Lower leg skin (tissue), 4 donors: ENCODE results near the gene GPRC5D. TPM values are rescaled to one million over a fixed set of nuclear protein-coding genes. Genes with fewer than 3 reads are reported as not detected.

Experiments used
- DNase-seq, 2 donors: peaks; one replicate each; pipeline ENCODE4 v3.0.0-alpha.2; 2019; ENCODE audit warnings: low spot score in 2 of 2
- H3K4me3 ChIP-seq: fragments of 200-600 bp; sonication (generic); 2 replicates; pipeline ENCODE4 v1.5.1; 2017; ENCODE audit warnings: mild to moderate bottlenecking, low read depth; ENCODE audit not compliant: poor library complexity, severe bottlenecking
- POLR2A ChIP-seq, 2 donors: fragments of 450-650 bp; IDR thresholded peaks; one replicate each; pipeline ENCODE4 v1.6.1; 2016 to 2017; ENCODE audit warnings: antibody characterized with exemption in 2 of 2, mild to moderate bottlenecking in 1 of 2, moderate library complexity in 1 of 2
- WGBS, 2 donors: methylation state at CpG; one replicate each; pipeline ENCODE4 v1.1.5; 2018; 5-methylcytosine and 5-hydroxymethylcytosine counted together
- intact Hi-C: fragments of 100-400 bp; cut with DNase I; formaldehyde crosslinking; loops from one replicate; pipeline ENCODE4 v1.15.0; 2023; ENCODE audit warnings: low total_unique reads
- total RNA-seq, 4 donors: library from RNA; depleted of rRNA; stranded (reverse); fragments of >200 nt; gene quantifications; one replicate each; pipeline ENCODE4 v1.1.0, GENCODE V29; 2016
- TF ChIP-seq, protein P1 (sequence below), 3 donors: fragments of 450-650 bp; IDR thresholded peaks; one replicate each; pipeline ENCODE4 v1.5.1; 2016; ENCODE audit warnings: antibody characterized with exemption in 3 of 3, mild to moderate bottlenecking in 3 of 3, moderate library complexity in 2 of 3

GPRC5D gene
- total RNA-seq, 4 donors from 2014 or later: 27.9 to 51.1 TPM; not detected in 2

GRCh38 chr12:12985817-12986408 lies 33.9 kb upstream of the GPRC5D start:
- DNase-seq: no peak
- no peak for TF ChIP-seq POLR2A (IDR thresholded peaks at IDR 0.05)
- TF ChIP-seq, protein P1, sequence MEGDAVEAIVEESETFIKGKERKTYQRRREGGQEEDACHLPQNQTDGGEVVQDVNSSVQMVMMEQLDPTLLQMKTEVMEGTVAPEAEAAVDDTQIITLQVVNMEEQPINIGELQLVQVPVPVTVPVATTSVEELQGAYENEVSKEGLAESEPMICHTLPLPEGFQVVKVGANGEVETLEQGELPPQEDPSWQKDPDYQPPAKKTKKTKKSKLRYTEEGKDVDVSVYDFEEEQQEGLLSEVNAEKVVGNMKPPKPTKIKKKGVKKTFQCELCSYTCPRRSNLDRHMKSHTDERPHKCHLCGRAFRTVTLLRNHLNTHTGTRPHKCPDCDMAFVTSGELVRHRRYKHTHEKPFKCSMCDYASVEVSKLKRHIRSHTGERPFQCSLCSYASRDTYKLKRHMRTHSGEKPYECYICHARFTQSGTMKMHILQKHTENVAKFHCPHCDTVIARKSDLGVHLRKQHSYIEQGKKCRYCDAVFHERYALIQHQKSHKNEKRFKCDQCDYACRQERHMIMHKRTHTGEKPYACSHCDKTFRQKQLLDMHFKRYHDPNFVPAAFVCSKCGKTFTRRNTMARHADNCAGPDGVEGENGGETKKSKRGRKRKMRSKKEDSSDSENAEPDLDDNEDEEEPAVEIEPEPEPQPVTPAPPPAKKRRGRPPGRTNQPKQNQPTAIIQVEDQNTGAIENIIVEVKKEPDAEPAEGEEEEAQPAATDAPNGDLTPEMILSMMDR (IDR thresholded peaks at IDR 0.05): no peak
- intact Hi-C loops: no loop called here
- 82 to 88% methylated on average over 4 of the region's 4 CpGs for WGBS, 2 donors
- no peak overlapping the region for H3K4me3 ChIP-seq

DNA sequence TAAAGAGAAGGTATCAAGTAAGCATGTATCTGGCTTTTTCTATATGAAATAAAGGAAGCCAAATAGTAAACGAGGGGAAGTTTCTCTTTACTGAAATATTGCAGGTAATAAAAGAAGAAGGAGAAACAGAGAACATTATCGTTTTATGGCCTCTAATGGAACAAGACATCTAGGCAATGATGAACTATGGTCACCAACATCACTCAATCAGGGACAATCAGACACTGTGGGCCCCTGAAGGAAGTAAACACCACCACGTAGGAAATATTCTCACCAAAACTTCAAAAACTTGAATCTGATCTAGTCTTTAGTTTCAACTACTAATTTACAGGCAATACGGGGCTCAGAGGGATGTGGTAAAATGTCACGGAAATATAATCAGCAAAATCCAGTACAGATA lies 32.2 kb upstream of the GPRC5D start:
- no peak overlapping the region for H3K4me3 ChIP-seq
- WGBS, 2 donors: 82 to 85% methylated on average over 5 of the region's 5 CpGs
- no peak for DNase-seq
- no peak for TF ChIP-seq POLR2A (IDR thresholded peaks at IDR 0.05)
- TF ChIP-seq, protein P1 (IDR thresholded peaks at IDR 0.05): no peak
- intact Hi-C loops: no loop called here

DNA sequence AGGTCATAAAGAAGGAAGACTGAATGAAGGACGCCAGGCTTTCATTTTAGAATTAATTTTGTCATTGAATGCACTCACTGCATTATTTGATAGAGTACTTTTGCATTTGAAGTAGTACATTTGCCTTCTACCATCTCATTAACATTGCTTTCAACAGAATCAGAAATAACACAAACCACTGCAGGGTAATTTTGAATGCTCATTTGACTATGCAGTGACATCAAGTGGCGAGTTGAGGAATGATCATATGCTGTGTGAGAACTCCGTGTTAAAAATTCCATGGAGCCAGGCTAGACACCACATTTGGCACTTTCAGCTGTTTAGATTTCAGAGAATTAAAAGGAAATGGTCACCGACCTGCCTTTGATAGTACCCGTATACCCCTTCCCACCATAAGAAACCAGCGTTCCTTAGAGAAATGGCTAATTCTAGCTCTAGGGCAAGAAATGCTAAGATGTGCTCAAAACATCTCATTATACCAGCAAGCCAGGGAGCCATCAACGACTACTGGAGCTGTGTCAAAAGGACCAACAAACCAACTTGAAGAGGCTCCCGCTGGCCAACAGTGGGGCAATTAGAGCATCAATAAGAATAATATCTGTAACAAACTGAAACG lies 31.6 kb upstream of the GPRC5D start:
- DNase-seq: no peak
- WGBS, 2 donors: 54 to 69% methylated on average over 9 of the region's 9 CpGs
- intact Hi-C loops: no loop called here
- TF ChIP-seq POLR2A (IDR thresholded peaks at IDR 0.05): no peak
- TF ChIP-seq, protein P1 (IDR thresholded peaks at IDR 0.05): no peak
- no peak overlapping the region for H3K4me3 ChIP-seq

DNA sequence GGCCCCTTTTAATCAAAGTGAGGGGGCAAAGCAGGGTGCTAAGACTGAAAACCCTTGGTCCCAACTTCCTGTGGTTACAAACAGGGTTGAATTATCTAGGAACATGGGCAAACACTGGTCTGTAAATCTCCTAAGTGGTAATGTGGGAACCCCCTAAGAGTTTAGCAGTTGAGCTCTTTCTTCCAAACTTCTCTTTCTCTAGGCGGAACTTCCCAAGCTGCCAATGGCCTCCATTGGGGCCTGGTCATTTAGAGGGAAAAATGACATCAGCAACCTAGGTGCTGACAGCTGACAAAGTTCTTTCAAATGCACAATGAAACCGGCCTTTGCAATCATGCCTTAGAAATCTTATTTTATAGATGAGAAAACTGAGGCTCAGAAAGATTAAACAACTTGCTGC lies 30.4 kb upstream of the GPRC5D start:
- DNase-seq: no peak
- TF ChIP-seq, protein P1 (IDR thresholded peaks at IDR 0.05): no peak
- intact Hi-C loops: no loop called here
- WGBS, 2 donors: 92 to 99% methylated on average over 2 of the region's 2 CpGs
- no peak overlapping the region for H3K4me3 ChIP-seq

GRCh38 chr12:12979731-12980259 lies 27.8 kb upstream of the GPRC5D start:
- no peak overlapping the region for H3K4me3 ChIP-seq
- no peak for DNase-seq
- WGBS, 2 donors: 34 to 42% methylated on average over 4 of the region's 4 CpGs
- intact Hi-C loops: loop anchor here (10.0 kb wide), 1 partner anchor 65 kb away; no protein-coding TSS in a partner anchor
- TF ChIP-seq POLR2A (IDR thresholded peaks at IDR 0.05): no peak
- TF ChIP-seq, protein P1 (IDR thresholded peaks at IDR 0.05): no peak
